GM12801 (cell line): Measurements from ENCODE around the gene SLX4IP.

Experiments
- CTCF ChIP-seq: IDR thresholded peaks from one replicate; pipeline ENCODE4 v1.5.1; 2011; ENCODE audit warnings: control low read depth; ENCODE audit not compliant: insufficient read length; ENCODE audit errors: extremely low read depth

Gene SLX4IP

GRCh38 chr20:10652185-10652584 is 217.1 kb downstream of the SLX4IP start:
- TF ChIP-seq CTCF = no peak

GRCh38 chr20:10652660-10653261 is 217.7 kb downstream of the SLX4IP start:
- TF ChIP-seq CTCF = no peak

GRCh38 chr20:10653599-10654249 is 218.6 kb downstream of the SLX4IP start:
- TF ChIP-seq CTCF = no peak

DNA sequence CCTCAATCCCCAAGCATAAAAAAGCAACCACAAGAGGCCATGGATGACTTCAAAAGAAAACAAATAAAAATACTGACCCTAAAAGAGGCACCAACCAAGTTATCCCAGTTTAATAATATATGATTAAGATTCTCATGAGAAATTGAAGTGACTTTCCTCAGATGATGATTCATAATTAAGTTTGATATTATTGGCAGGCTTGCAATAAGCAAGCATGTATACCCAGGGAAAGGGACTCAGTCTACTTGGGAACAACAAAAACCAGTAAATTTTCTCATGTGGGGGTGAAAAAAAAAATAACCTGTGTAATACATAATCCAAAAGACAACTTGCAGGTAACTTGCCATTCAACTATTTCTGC is 219.1 kb downstream of the SLX4IP start:
- no peak for TF ChIP-seq CTCF

- TF ChIP-seq CTCF = no peak
Observed at GRCh38 chr20:10654630-10655029, 219.5 kb downstream of the SLX4IP start.

DNA sequence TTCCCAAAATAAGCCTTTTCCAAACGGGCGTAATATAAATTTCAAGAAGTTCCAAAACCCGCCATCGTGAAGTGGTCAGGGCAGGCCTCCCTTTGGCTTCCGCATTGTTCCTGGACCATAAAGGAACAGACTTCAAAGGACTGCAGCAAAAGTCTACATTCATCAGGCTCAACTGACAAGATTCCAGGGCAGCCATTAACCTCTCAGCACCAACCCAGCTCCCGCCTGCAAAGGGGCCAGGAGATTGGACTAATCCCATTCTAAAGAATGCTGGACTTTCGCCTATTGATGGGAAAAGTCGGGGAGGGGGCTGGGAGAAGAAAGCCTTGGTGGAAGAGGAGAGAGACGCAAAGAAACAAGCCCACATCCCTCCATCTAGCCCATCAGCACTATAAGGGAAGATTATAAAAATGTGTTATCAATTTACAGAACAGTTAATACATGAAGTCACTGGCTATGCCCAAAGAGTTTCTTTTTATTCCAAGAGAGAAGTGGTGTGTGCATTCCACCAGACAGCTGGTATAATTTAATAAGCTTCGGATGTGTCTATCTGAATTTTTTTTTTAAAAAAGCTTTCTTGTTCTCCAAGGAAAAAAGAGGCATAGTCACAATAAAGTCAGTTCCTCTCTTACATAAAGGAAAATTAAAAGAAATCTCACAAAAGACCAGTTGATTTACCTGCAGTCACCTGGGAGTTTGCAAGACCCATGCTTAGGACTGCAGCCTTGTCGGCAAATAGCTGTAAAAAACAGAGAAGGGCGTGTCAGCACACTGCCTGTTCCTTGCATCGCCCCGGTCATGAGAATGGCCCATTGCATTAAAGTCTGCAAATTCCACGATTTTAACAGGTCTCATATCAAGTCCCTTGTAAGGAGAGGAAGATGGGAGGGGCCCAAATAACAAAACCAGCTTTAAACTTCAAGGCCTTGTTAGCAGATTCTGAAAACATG is 220.9 kb downstream of the SLX4IP start:
- no peak for TF ChIP-seq CTCF

GRCh38 chr20:10657453-10657852 is 222.3 kb downstream of the SLX4IP start:
- TF ChIP-seq CTCF = no peak
